Epithelial cell of proximal tubule (primary cell): ENCODE measurements around the gene TCF3. TPM values are rescaled to one million over a fixed set of nuclear protein-coding genes. Genes with fewer than 3 reads are reported as not detected.
A peak's percentile ranks its signal among the peaks of the same experiment; 100 is the strongest.

Experiments used
- DNase-seq: peaks from one replicate; pipeline ENCODE4 v3.0.0-alpha.2; 2011; ENCODE audit warnings: low read depth
- H3K4me3 ChIP-seq: 2 replicates; pipeline ENCODE4 v1.5.1; 2011; ENCODE audit warnings: low read depth, mild to moderate bottlenecking, low read length
- total RNA-seq: library from RNA; depleted of rRNA; stranded (reverse); fragments of >200 nt; gene quantifications from 2 replicates; pipeline ENCODE4 v1.2.3, GENCODE V29; 2015
- TF ChIP-seq, protein P1 (sequence below): conservative IDR thresholded peaks from 2 replicates; pipeline ENCODE4 v1.5.1; 2012; ENCODE audit warnings: low read depth, mild to moderate bottlenecking, low read length

Gene TCF3
- total RNA-seq, 1 donor from 2014 or later = 197 TPM

DNA sequence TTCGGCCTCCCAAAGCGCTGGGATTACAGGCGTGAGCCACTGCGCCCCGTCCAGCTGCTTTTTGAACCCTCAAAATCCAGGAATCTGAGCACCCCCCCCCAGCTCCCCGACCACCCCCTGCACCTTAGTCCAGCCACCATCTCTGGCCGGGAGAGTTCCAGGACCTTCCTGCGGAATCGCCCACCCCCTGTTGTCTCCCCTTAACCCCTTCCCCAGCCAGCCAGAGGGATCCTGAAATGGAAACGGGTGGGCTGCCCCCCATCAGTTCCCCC is 59.0 kb downstream of the TCF3 start:
- TF ChIP-seq, protein P1, sequence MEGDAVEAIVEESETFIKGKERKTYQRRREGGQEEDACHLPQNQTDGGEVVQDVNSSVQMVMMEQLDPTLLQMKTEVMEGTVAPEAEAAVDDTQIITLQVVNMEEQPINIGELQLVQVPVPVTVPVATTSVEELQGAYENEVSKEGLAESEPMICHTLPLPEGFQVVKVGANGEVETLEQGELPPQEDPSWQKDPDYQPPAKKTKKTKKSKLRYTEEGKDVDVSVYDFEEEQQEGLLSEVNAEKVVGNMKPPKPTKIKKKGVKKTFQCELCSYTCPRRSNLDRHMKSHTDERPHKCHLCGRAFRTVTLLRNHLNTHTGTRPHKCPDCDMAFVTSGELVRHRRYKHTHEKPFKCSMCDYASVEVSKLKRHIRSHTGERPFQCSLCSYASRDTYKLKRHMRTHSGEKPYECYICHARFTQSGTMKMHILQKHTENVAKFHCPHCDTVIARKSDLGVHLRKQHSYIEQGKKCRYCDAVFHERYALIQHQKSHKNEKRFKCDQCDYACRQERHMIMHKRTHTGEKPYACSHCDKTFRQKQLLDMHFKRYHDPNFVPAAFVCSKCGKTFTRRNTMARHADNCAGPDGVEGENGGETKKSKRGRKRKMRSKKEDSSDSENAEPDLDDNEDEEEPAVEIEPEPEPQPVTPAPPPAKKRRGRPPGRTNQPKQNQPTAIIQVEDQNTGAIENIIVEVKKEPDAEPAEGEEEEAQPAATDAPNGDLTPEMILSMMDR = no peak
- H3K4me3 ChIP-seq = peak overlapping the region; percentile 82
- DNase-seq = no peak

DNA sequence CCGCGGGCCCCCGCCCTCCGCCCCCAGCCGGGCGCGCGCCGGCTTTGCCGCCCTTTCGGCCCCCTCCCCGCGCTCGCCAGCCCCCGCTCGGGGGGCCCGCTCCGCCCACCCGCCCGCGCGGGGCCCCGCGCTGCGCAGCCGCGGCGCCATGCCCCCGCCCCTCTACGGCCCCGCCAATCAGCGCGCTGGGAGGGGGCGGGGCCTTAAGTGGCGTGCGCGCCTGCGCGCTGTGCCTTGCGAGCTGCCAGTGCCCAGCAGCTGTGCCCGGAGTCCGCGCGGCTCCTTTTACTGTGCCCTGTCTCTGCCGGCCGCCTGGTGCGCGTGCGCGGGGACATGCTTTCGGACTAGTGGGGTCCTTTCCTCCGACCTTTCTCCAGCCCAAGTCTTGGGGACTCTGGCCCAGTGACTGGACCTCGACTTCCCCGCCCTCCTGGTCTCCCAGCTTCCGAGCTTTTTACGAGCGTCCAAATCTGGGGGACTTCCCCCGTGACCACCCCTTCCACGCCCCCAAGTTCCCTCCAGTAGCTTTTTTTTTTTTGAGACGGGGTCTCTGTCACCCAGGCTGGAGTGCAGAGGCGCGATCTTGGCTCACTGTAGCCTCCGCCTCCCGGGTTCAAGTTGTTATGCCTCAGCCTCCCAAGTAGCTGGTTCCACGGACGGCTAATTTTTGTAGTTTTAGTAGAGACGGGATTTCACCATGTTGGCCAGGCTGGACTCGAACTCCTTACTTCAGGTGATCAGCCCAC is 59.5 kb downstream of the TCF3 start, which contains the start of gene MBD3:
MBD3 (minus strand) TSS at position 111 of the 746 bp plus-strand sequence. CDS start 234 bp downstream, outside the sequence.
- TF ChIP-seq, protein P1 = no peak
- DNase-seq = peak; percentile 41
- H3K4me3 ChIP-seq = peak within 1 kb of the TSS; percentile 95

DNA sequence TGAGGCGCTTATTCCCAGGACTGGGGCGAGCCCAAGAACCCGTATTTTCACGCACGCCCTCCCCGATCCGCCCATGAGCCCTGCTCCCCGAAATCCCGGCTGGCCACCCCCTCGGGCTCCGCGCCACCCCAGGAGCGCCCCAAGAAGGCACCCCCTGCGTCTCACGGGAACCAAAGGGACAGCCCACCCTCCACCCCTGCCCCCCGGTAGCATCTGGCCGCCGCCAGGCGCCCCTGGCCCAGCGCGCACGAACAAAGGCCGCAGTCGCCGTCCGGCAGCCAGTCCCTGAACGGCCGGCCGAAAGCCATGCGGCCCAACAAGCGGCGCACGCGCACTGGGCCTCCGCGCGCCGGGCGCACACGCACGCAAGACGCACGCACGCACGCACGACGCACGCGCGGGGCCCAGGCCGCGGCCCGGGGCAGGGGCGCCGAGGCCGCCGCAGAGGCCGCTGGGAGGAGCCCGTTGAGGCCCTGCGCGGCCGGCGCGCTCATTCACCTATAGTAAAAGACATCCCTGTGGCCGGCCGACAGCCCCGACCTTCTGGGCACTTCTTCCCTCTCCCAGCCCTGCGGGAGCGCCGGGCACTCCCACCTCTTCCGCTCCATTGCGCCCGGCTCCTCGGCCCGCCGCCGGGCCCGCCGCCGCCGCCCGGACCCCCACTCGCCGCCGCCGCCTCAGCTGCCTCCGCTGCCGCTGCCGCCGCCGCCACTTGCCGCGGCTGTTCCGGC is 60.2 kb downstream of the TCF3 start:
- TF ChIP-seq, protein P1 = no peak
- peak overlapping the region; percentile 95 for H3K4me3 ChIP-seq
- DNase-seq = no peak

DNA sequence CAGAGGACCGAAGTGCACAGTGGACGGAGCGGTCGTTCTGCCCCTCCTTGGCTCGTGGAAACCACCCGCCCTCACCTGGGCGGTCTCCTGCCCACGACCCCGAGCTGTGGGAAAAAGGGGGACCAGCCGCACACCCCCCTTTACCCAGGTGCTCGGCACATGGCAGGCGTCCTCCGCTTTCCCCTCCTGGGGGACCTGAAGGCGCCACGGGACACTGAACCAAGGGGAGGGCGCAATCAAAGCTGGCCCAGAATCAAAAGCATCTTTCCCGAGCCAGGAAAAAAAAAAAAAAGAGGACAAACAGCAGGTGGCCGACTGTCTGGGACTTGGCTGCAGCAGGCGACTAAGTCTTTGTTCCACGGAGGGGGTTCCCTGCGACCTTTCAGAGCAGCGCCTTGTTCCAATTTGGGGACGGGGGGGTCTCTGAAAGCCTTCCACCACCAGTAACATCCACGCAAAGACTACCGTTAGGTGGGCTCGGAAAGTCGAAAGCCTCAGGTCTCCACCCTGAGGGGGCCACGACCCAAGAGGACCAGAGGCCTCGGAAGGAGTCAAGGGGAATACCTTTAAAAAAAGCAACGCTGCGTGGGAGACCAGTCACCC is 60.9 kb downstream of the TCF3 start:
- peak overlapping the region; percentile 95 for H3K4me3 ChIP-seq
- TF ChIP-seq, protein P1 = no peak
- no peak for DNase-seq

DNA sequence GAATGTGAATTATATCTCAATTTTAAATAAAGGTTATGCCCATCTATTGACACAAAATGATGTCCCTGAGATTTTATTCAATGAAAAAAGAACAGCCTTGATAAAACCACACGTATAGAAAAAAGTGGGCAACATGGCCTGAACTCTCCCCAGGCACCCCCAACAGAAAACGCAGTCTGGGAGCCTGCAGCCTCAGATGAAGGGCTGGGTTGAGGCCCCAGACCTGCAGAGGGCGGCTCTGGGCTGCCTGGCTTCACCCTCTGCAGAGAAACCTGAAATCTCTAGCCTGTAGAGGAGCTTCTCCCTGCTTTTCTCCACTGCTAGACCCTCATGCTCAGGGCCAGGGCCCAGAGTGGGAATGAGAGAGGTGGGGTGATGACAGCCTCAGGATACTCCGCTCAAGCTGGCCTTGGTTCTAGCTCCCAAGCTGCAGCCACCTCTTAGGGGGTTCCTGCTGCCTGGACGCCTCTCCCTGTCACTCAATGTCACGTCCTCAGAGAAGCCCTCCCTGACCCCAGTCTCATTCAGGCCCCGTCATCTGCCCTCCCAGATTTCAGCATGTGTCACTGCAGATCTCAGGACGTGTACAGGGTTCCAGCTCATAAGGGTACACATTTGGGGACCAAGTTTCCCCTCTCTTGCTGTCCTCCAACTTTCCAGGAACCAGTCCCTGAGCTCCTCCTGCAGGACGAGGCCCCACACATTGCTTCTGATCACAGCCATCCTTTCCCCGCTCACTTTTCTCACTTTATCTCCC is 61.6 kb downstream of the TCF3 start:
- no peak for DNase-seq
- TF ChIP-seq, protein P1 = peak; percentile 47
- peak overlapping the region; percentile 95 for H3K4me3 ChIP-seq

DNA sequence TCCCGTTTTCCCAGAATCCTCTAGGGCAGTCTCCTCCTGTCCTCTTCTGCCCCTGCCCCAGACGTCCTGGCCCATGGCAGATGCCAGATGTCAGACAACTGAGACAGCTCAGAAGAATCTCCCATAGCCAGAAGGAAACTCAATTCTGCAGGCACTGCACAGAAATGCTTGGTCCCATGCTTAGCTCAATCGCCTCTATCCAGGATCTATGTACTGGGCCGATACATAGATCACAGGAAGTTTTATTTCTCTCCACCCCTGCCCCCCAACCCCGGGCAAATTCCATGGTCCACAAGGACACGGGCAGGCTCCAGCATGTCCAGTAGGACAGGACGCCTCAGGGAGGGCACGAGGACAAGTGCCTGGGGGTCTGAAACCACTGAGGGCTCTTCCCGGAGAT is 64.5 kb downstream of the TCF3 start:
- no peak for DNase-seq
- TF ChIP-seq, protein P1 = no peak
- no peak overlapping the region for H3K4me3 ChIP-seq
